Aorta (tissue), 5 donors: Measurements from ENCODE around the gene SLC7A7. TPM values are rescaled to one million over a fixed set of nuclear protein-coding genes. Genes with fewer than 3 reads are reported as not detected.

Source experiments
- ATAC-seq: fragments of 200-7000 bp; cut with Tn5 transposase; one replicate; pipeline ENCODE4 v1.9.1; 2022; ENCODE audit warnings: moderate library complexity; ENCODE audit not compliant: low FRiP score
- DNase-seq, 2 donors: peaks; one replicate each; pipeline ENCODE4 v3.0.0-alpha.2; 2020
- H3K27ac ChIP-seq, 2 donors: one replicate each; pipeline ENCODE4 v1.5.1; 2013; ENCODE audit warnings: low read length in 2 of 2, mild to moderate bottlenecking in 2 of 2, moderate library complexity in 2 of 2, control low read depth in 1 of 2, inconsistent platforms in 1 of 2, low read depth in 1 of 2
- H3K27me3 ChIP-seq, 2 donors: one replicate each; pipeline ENCODE4 v1.6.1; 2013; ENCODE audit warnings: control low read depth in 1 of 2, low read length in 1 of 2, mild to moderate bottlenecking in 1 of 2, moderate library complexity in 1 of 2; ENCODE audit not compliant: insufficient read depth in 2 of 2, control insufficient read depth in 1 of 2
- H3K36me3 ChIP-seq, 2 donors: one replicate each; pipeline ENCODE4 v1.6.1; 2013; ENCODE audit warnings: control low read depth in 1 of 2, low read length in 1 of 2, mild to moderate bottlenecking in 1 of 2; ENCODE audit not compliant: insufficient read depth in 2 of 2, control insufficient read depth in 1 of 2
- H3K4me1 ChIP-seq, 2 donors: one replicate each; pipeline ENCODE4 v1.6.1; 2013; ENCODE audit warnings: low read length in 2 of 2, control low read depth in 1 of 2, mild to moderate bottlenecking in 1 of 2, moderate library complexity in 1 of 2; ENCODE audit not compliant: insufficient read depth in 2 of 2, control insufficient read depth in 1 of 2
- H3K4me3 ChIP-seq, 2 donors: one replicate each; pipeline ENCODE4 v1.5.1; 2013; ENCODE audit warnings: low read length in 2 of 2, control low read depth in 1 of 2, mild to moderate bottlenecking in 1 of 2
- H3K9me3 ChIP-seq: one replicate; pipeline ENCODE4 v1.6.1; 2013; ENCODE audit warnings: mild to moderate bottlenecking, low read length; ENCODE audit not compliant: control insufficient read depth
- WGBS, 2 donors: extraction: QIAGEN DNeasy Blood & Tissue Kit; methylation state at CpG; one replicate each; pipeline ENCODE4 v1.1.7; 2013; 5-methylcytosine and 5-hydroxymethylcytosine counted together
- intact Hi-C, 2 donors: fragments of 100-400 bp; cut with DNase I; formaldehyde crosslinking; loops; one replicate each; pipeline versions ENCODE4 v1.14.2 to v1.15.0; 2022
- polyA plus RNA-seq, 2 donors: library from polyadenylated mRNA; stranded (reverse); fragments of 200-250 nt; gene quantifications; one replicate each; pipeline ENCODE4 v1.2.3, GENCODE V29; 2013
- total RNA-seq, 2 donors: library from RNA; stranded (reverse); fragmentation: NEBNext Ultra II Directional; extraction: Animal tissue kit (Norgen Biotek cat#: 25700); gene quantifications; one replicate each; pipeline ENCODE4 v1.2.1, GENCODE V29; 2021
- donor health status: healthy with polysubstance abuse.
- donor health status: Bipolar disorder and iron deficiency.
- donor health status: DM: no; HTN: no; CAD: no.
- donor health status: DM: no; HTN: no; CAD: no.
- donor health status: DM: yes; HTN: yes; CAD: no.

Gene SLC7A7
- total and polyA plus RNA-seq, 4 donors = 15.4 to 44.2 (median 16.7) TPM

DNA sequence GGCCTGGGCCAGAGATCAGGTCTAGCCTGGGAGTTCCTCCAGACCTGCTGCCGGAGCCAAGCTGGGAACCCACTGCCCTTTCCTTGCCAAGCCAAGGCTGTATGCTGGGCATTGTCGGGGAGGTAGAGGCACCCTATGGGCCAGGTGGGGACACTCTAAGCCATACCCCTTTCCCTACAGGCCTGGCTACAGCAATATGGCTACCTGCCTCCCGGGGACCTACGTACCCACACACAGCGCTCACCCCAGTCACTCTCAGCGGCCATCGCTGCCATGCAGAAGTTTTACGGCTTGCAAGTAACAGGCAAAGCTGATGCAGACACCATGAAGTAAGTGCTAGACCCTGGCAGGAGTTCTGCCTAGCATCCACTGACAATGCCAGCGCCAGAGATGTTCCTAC is 26.1 kb upstream of the SLC7A7 start:
- no peaks in the 10 kb centered on the region for H3K27me3 ChIP-seq
- DNase-seq (peak in 1 of 2 donors; percentile 67), ATAC-seq (no peak)
- H3K4me1 ChIP-seq = no peaks in the 10 kb centered on the region
- intact Hi-C loops = no loop called here
- H3K27ac ChIP-seq = no peak overlapping the region
- H3K4me3 ChIP-seq = no peak overlapping the region
- peaks cover 0 to 17% of the 10 kb centered on the region in 2 donors for H3K36me3 ChIP-seq
- WGBS, 2 donors = 78 to 81% methylated on average over 9 of the region's 9 CpGs
- no peaks in the 10 kb centered on the region for H3K9me3 ChIP-seq

DNA sequence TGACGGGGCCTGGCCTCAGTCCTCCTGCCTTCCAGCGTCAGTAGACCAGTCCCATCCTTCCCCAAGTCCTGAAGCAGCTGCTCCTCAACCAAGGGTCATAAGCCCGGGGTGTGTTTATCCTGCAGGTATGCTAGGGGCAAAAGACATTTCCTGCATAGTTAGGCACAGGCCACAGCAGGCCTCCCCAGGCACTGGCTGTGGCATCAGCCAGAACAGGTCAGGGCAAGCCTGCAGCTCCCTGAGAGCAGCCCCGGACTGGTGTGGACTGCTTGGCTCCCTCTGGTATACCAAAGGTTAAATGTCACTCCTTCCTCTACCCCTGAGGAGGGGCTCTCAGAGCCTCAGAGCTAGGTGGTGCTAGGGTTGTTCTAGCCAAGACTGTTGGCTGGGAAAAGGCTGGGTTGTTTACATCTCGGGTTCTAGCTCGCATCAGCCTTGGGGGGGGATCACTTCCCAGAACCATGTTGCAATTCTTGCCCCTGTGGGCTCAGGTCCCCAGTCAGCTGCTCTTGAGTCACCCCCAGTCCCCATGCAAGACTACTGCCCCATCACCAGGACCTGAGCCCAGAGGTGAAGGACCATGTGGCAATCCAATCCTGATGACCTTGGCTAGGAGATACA is 24.0 kb upstream of the SLC7A7 start:
- WGBS, 2 donors = 18 to 20% methylated on average over 6 of the region's 6 CpGs
- Histone ChIP-seq H3K4me1 (no peaks in the 10 kb centered on the region), H3K9me3 (no peaks in the 10 kb centered on the region), H3K36me3 (peaks cover 0 to 7% of the 10 kb centered on the region in 2 donors), H3K27me3 (no peaks in the 10 kb centered on the region), H3K4me3 (peak overlapping the region in 1 of 2 donors; percentile 5), H3K27ac (peak overlapping the region in 1 of 2 donors; percentile 62)
- DNase-seq = peak in 1 of 2 donors; percentile 56
- no peak for ATAC-seq
- intact Hi-C loops = loop anchor here in 1 of 2 donors (10.0 kb wide), 1 partner anchor 66 kb away; no protein-coding TSS in a partner anchor

DNA sequence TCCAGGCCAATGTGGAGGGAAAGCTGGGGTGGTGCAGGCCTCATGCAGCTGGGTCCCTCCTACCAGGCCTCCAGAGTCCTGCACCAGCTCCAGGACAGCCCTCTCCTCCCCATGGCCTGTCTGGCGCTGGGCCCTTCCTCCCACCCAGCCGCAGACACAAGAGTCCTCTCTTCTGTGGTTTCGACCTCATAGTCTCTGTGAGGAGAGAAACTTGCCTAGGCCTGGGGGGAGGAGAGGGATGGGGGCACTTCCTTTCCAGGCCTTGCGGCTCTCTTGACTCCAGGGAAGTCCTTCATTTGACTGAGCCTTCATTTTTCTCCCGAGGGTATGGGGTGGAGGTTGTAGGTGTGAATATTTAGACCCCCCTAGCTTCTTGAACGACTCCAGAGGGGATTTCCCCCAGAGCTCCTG is 23.4 kb upstream of the SLC7A7 start:
- ATAC-seq (peak; percentile 12), DNase-seq (peak; percentile 65 to 68)
- Histone ChIP-seq H3K4me1 (no peaks in the 10 kb centered on the region), H3K4me3 (peak overlapping the region; percentile 5 to 29), H3K27ac (peak overlapping the region in 1 of 2 donors; percentile 62), H3K9me3 (no peaks in the 10 kb centered on the region), H3K36me3 (peaks cover 0 to 5% of the 10 kb centered on the region in 2 donors), H3K27me3 (no peaks in the 10 kb centered on the region)
- WGBS, 2 donors = 3 to 7% methylated on average over 6 of the region's 6 CpGs
- intact Hi-C loops = loop anchor here in 1 of 2 donors (10.0 kb wide), 1 partner anchor 66 kb away; no protein-coding TSS in a partner anchor

DNA sequence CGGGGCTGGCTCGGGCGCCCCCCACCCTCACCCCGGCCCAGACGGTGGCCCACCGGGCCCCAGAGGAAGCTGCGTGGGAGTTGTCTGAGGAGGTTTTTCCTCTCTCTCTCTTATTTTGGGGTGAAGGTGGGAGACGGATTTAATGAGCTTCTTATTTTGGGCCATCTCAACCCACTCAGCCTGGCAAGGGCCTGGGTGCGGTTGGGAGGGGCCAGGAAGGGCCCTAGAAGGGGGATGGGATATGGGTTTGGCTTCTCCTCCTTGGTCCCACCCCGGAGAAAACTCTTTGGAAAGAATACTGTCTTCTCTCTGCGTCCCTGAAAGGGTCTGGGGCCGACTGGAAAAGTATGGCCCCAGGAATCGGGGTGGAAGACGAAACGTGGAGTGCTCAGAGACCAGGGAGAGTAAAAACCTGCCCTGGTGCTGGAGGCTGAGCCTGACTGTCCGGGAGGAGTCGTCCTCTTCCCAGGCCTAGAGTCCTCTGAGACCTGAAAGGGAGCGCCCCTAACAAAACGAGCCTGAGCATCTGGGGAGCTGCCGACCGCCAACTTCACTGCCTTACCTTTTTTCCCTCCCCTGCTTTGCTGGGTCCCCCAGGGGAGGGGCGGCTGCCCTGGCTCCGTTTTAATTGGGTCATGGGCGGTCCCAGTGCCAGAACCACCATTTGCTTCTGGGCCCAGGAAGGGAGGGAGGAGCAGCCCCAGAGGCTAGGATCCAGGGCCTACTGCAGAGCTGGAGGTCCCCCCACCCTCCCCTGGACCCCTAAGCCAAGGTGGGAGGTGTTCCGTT is 22.7 kb upstream of the SLC7A7 start:
- DNase-seq (peak; percentile 79 to 89), ATAC-seq (peak; percentile 67)
- H3K36me3 ChIP-seq = peaks cover 0 to 3% of the 10 kb centered on the region in 2 donors
- 2 to 4% methylated on average over 24 to 25 of the region's 25 CpGs for WGBS, 2 donors
- H3K4me1 ChIP-seq = no peaks in the 10 kb centered on the region
- peak overlapping the region; percentile 88 to 92 for H3K4me3 ChIP-seq
- H3K27ac ChIP-seq = peak overlapping the region; percentile 83 to 99
- intact Hi-C loops = loop anchor here (1.0 to 10.0 kb wide), 3 partner anchors 13 to 67 kb away; no protein-coding TSS in a partner anchor
- H3K27me3 ChIP-seq = no peaks in the 10 kb centered on the region
- H3K9me3 ChIP-seq = no peaks in the 10 kb centered on the region

DNA sequence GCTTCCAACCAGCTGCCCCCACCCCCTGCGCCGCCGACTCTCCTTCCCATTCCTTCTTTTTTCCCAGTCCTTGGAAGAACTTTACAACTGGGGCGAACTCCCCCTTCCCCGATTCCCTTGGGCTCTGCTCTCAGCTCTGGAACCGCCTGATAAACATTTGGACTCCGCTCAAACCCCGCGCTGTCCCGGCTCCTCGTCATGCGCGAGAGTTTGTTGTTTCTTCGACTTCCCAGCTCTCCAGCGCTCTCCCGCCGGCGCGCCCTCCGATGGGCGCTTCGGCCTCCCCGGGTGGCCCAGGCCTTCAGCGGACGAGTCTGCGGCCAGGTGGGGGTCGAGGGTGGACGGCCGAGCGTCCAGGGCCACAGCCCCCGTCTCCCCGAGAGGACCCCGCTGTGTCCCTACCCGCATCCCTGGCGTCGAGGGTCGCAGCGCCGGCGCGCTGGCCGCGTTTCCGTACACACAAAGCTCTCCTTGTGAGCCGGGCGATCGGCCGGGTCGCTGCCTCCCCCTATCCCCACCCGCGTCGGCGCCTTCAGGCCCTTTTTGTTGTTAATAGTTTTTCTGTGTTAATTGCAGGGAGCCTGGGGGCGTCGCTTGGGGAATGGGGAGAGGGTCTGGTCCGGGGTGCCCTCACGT is 22.0 kb upstream of the SLC7A7 start:
- WGBS, 2 donors = 0 to 1% methylated on average over 57 of the region's 57 CpGs
- Histone ChIP-seq H3K9me3 (no peaks in the 10 kb centered on the region), H3K36me3 (peaks cover 0 to under 1% of the 10 kb centered on the region in 2 donors), H3K27ac (peak overlapping the region; percentile 83 to 99), H3K4me3 (peak overlapping the region; percentile 88 to 92), H3K27me3 (no peaks in the 10 kb centered on the region), H3K4me1 (no peaks in the 10 kb centered on the region)
- intact Hi-C loops = loop anchor here (1.0 to 10.0 kb wide), 3 partner anchors 14 to 68 kb away; no protein-coding TSS in a partner anchor
- peak; percentile 66 for ATAC-seq
- peak; percentile 78 to 89 for DNase-seq

DNA sequence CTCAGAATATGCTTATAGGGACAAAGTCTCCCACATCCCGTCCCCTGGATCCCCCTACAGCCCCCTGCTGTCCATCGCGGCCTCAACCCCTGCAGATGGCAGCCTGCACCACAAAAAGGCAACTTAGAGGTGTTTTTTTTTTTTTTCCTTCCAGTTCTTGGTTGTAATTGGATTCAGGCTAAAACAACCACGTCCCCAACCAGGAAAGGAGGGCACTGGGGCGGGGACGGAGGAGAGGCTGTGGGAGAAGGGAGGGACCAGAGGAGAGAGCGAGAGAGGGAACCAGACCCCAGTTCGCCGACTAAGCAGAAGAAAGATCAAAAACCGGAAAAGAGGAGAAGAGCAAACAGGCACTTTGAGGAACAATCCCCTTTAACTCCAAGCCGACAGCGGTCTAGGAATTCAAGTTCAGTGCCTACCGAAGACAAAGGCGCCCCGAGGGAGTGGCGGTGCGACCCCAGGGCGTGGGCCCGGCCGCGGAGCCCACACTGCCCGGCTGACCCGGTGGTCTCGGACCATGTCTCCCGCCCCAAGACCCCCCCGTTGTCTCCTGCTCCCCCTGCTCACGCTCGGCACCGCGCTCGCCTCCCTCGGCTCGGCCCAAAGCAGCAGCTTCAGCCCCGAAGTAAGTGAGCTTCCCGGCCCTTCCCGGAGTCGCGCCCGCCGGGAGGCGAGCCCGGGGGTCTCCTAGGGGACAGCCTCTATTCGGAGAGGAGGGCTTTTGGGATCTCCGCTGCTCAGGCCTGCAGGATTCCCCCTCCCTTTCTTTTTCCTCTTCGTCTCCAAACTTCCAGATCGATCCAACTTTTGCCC is 21.3 kb upstream of the SLC7A7 start, which contains the start of gene MMP14:
TSS of gene MMP14 (plus strand) at position 285 of the 813 bp plus-strand sequence. CDS start at position 518, 233 bp downstream.
- H3K9me3 ChIP-seq = no peaks in the 10 kb centered on the region
- ATAC-seq (peak; percentile 90), DNase-seq (peak; percentile 90 to 93)
- WGBS, 2 donors = 0 to 1% methylated on average over 45 to 46 of the region's 46 CpGs
- peak within 1 kb of the TSS; percentile 88 to 92 for H3K4me3 ChIP-seq
- H3K4me1 ChIP-seq = no peaks in the 10 kb centered on the region
- intact Hi-C loops = loop anchor here (1.0 to 10.0 kb wide), 3 partner anchors 15 to 68 kb away; no protein-coding TSS in a partner anchor
- H3K36me3 ChIP-seq = no peaks in the 10 kb centered on the region
- H3K27me3 ChIP-seq = no peaks in the 10 kb centered on the region
- H3K27ac ChIP-seq = peak within 1 kb of the TSS; percentile 83 to 99

DNA sequence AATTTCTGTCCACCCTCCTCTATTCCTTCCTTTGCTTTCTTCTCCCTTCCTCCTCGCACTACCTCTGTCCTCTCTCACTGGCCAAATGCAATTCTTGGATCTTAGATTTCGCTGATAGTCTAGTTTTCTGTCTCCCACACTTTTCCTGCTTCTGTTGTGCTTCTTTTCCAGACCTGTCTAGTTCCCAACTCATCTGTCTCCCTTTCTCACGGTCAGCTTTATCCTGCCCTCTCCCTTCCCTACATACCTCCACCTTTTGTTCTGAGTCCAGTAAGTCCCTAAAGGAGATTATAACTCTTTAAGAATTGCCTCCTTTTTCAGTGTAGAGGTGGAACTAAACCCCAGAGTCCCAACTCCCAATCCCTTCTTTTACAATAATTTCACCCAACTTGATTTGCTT is 20.3 kb upstream of the SLC7A7 start:
- H3K36me3 ChIP-seq = no peaks in the 10 kb centered on the region
- DNase-seq (no peak), ATAC-seq (no peak)
- no peaks in the 10 kb centered on the region for H3K27me3 ChIP-seq
- no peak overlapping the region for H3K4me3 ChIP-seq
- H3K27ac ChIP-seq = peak overlapping the region in 1 of 2 donors; percentile 6
- no peaks in the 10 kb centered on the region for H3K9me3 ChIP-seq
- 73 to 81% methylated on average over 3 of the region's 3 CpGs for WGBS, 2 donors
- H3K4me1 ChIP-seq = no peaks in the 10 kb centered on the region
- intact Hi-C loops = loop anchor here in 1 of 2 donors (10.0 kb wide), 1 partner anchor 69 kb away; no protein-coding TSS in a partner anchor
